H1 (cell line): ENCODE results near the gene TAC1. TPM values are rescaled to one million over a fixed set of nuclear protein-coding genes. Genes with fewer than 3 reads are reported as not detected.

ENCODE experiments used
- BRCA1 ChIP-seq: IDR thresholded peaks from 2 replicates; pipeline ENCODE4 v1.6.1; 2012; ENCODE audit warnings: low read depth, low read length, improper control_type of control experiment
- CBX8 ChIP-seq: fragments of 300-800, 300-1000 bp; sonication (generic); IDR thresholded peaks from 2 replicates; pipeline ENCODE4 v1.7.1; 2016; ENCODE audit warnings: low read depth, low read length, borderline replicate concordance
- CHD2 ChIP-seq: IDR thresholded peaks from 2 replicates; pipeline ENCODE4 v1.6.1; 2012; ENCODE audit warnings: low read length, improper control_type of control experiment
- CTCF ChIP-seq, 3 experiments: IDR thresholded peaks; 1 replicate in 2 of 3; 2 replicates in 1 of 3; pipeline versions ENCODE4 v1.5.1 to v1.6.1; 2011; ENCODE audit warnings: low read length in 3 of 3, mild to moderate bottlenecking in 3 of 3, inconsistent platforms in 2 of 3, low read depth in 1 of 3, moderate library complexity in 1 of 3; ENCODE audit not compliant: insufficient read depth in 1 of 3; ENCODE audit errors: control extremely low read depth in 1 of 3
- EZH2 ChIP-seq: fragments of 200-600 bp; sonication (generic); IDR thresholded peaks from 2 replicates; pipeline ENCODE4 v1.7.1; 2012; ENCODE audit warnings: low read depth, mild to moderate bottlenecking, moderate library complexity, low read length, inconsistent platforms; ENCODE audit not compliant: severe bottlenecking
- FOSL1 ChIP-seq: IDR thresholded peaks from 2 replicates; pipeline ENCODE4 v1.6.1; 2011; ENCODE audit warnings: mild to moderate bottlenecking, low read depth, low read length, moderate library complexity; ENCODE audit not compliant: insufficient read depth
- HDAC6 ChIP-seq: IDR thresholded peaks from one replicate; pipeline ENCODE4 v1.7.1; 2012; ENCODE audit warnings: low read depth, mild to moderate bottlenecking, inconsistent platforms, low read length, moderate library complexity
- POLR2A ChIP-seq, 2 experiments: IDR thresholded peaks; 1 replicate in 1 of 2; 2 replicates in 1 of 2; pipeline ENCODE4 v1.6.1; 2011; ENCODE audit warnings: low read depth in 2 of 2, low read length in 2 of 2, mild to moderate bottlenecking in 2 of 2; ENCODE audit errors: control extremely low read depth in 1 of 2
- RFX5 ChIP-seq: IDR thresholded peaks from 2 replicates; pipeline ENCODE4 v1.6.1; 2011; ENCODE audit warnings: low read depth, low read length, improper control_type of control experiment, borderline replicate concordance
- RNF2 ChIP-seq: fragments of 200-900, 300-1000 bp; sonication (generic); IDR thresholded peaks from 2 replicates; pipeline ENCODE4 v1.7.1; 2016; ENCODE audit warnings: borderline replicate concordance, low read depth, mild to moderate bottlenecking, antibody characterized with exemption, low read length; ENCODE audit not compliant: poor library complexity, severe bottlenecking; ENCODE audit errors: missing control alignments
- RXRA ChIP-seq: IDR thresholded peaks from 2 replicates; pipeline ENCODE4 v1.6.1; 2011; ENCODE audit warnings: low read depth, mild to moderate bottlenecking, low read length, moderate library complexity; ENCODE audit not compliant: insufficient read depth
- SP4 ChIP-seq: IDR thresholded peaks from 2 replicates; pipeline ENCODE4 v1.6.1; 2012; ENCODE audit warnings: low read length, inconsistent platforms
- USF2 ChIP-seq: IDR thresholded peaks from 2 replicates; pipeline ENCODE4 v1.6.1; 2011; ENCODE audit warnings: low read length, improper control_type of control experiment
- polyA plus RNA-seq, 7 experiments: library from polyadenylated mRNA; depleted of rRNA in 3 of 7; stranded (reverse) in 5 of 7; unstranded in 2 of 7; fragments of >200 nt in 5 of 7; fragments of 200-250 nt in 2 of 7; gene quantifications; 1 replicate in 5 of 7; 2 replicates in 1 of 7; 4 replicates in 1 of 7; pipeline versions ENCODE4 v1.2.1 to v1.2.3, GENCODE V29; 2011 to 2013; ENCODE audit warnings: missing spikeins in 2 of 7, mixed read lengths in 2 of 7
- total RNA-seq: library from RNA; stranded (reverse); fragmentation: NEBNext Ultra II Directional; extraction: Animal tissue kit (Norgen Biotek cat#: 25700); gene quantifications from 2 replicates; pipeline ENCODE4 v1.2.1, GENCODE V29; 2021
- TF ChIP-seq, protein P1 (sequence below): IDR thresholded peaks from 2 replicates; pipeline ENCODE4 v1.6.1; 2012; ENCODE audit warnings: inconsistent platforms

Gene TAC1
- total and polyA plus RNA-seq, 2 of the 8 experiments (the other 6 are each of a cell fraction or from before 2014, with no cell fraction given), result 1.7 to 4.3 TPM

GRCh38 chr7:97733276-97734161 is 1.6 kb downstream of the TAC1 start (continued):
- TF ChIP-seq BRCA1 (no peak), RFX5 (no peak), SP4 (no peak), EZH2 (peak; percentile 65), CTCF (IDR thresholded peaks at IDR 0.05; ENCODE audit: control extremely low read depth in 1 of 3, insufficient read depth in 1 of 3, low read depth in 1 of 3, low read length in 3 of 3) (no peak), HDAC6 (no peak), POLR2A (IDR thresholded peaks at IDR 0.05; ENCODE audit: control extremely low read depth in 1 of 2, low read depth in 2 of 2, low read length in 2 of 2) (no peak), RNF2 (peak; percentile 1), FOSL1 (no peak), USF2 (no peak), CBX8 (no peak), CHD2 (no peak), RXRA (no peak)
- TF ChIP-seq, protein P1, sequence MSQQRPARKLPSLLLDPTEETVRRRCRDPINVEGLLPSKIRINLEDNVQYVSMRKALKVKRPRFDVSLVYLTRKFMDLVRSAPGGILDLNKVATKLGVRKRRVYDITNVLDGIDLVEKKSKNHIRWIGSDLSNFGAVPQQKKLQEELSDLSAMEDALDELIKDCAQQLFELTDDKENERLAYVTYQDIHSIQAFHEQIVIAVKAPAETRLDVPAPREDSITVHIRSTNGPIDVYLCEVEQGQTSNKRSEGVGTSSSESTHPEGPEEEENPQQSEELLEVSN, result peak; percentile 80
